Measurements from ENCODE around the gene KCNRG.
"Not testable (repeated sequence)": the region's sequence is repeated elsewhere in the genome, so short reads cannot be mapped to it uniquely, and the experiment has no call there.

The KCNRG gene

DNA sequence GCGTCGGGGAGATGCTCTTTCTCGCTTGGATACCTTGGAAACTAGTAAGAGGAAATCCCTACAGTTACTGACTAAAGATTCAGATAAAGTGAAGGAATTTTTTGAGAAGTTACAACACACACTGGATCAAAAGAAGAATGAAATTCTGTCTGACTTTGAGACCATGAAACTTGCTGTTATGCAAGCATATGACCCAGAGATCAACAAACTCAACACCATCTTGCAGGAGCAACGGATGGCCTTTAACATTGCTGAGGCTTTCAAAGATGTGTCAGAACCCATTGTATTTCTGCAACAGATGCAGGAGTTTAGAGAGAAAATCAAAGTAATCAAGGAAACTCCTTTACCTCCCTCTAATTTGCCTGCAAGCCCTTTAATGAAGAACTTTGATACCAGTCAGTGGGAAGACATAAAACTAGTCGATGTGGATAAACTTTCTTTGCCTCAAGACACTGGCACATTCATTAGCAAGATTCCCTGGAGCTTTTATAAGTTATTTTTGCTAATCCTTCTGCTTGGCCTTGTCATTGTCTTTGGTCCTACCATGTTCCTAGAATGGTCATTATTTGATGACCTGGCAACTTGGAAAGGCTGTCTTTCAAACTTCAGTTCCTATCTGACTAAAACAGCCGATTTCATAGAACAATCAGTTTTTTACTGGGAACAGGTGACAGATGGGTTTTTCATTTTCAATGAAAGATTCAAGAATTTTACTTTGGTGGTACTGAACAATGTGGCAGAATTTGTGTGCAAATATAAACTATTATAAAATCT, 2.7 kb upstream of the KCNRG start:
- no peak for DNase-seq

DNA sequence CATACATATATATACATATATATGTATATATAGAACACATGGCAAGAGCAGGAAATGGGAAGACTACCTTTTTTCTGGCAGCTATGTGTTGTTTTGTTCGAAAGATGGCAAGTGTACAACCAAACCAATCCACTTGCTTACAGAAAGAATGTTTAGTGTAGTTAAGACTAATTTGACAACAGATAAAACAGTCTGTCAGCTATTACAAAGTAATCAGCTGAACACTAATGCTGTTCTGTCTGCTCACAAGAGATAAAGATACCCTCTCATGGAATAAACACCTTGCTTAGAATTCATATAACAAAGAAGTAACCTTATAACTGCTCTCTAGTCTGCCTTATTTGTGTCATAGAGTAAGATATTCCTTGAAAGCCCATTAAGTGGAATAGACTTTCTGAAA, 858 bp upstream of the KCNRG start:
- DNase-seq = no peak

GRCh38 chr13:50015750-50016149, 506 bp downstream of the KCNRG start:
- no peak for DNase-seq

- no peak for DNase-seq
Measured at GRCh38 chr13:50016444-50016843, 1.2 kb downstream of the KCNRG start.

DNA sequence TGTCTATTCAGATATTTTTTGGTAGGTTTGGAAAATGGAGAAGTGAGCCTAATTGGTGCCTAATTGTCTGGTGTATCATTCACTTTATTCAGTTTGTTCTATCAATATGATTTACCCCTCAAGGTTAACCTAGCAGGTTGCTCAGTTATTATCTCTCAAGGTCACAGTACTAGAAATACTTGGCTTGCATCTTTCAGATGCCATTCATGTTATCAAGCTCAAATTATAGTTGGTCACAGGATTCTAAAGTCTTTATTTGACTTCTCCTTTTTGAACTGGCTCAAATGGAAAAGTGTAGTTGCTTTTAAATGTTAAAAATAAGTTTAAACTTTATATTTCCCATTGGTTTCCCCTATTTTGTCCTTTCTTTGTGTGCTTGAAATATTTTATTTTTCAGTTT, 2.6 kb downstream of the KCNRG start:
- no peak for DNase-seq

GRCh38 chr13:50025436-50025835, 10.2 kb downstream of the KCNRG start:
- DNase-seq = no peak

DNA sequence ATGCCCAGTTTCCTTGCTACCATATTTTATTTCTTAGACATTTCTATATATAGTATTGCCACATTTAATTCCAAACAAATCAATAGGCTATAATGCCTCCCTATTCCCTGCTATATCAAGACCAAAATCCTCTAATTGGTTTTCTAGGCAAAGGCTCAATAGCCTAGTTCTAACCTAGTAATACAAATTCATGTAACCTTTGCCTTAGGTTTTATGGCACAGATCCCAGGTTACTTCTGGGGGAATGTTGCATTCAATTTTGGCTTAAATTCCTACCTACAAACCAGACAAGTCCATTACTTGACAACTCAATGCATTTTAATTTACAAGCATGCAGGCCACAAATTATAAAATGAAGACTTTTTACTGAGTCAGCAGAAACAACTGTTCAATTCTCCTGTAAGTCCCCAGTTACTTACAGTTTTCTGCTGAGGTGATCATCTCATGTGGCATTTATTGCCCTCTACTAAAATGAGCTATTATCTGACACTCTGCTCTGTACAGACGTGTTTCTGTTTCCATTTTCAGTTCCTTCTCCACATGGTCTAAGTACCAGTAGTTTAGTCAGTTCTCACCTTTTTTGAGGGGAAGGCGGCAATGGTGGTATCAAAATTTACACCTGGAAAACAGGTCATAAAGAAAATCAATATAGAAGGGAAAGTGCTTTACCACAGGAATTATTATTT, 11.7 kb downstream of the KCNRG start:
- no peak for DNase-seq

DNA sequence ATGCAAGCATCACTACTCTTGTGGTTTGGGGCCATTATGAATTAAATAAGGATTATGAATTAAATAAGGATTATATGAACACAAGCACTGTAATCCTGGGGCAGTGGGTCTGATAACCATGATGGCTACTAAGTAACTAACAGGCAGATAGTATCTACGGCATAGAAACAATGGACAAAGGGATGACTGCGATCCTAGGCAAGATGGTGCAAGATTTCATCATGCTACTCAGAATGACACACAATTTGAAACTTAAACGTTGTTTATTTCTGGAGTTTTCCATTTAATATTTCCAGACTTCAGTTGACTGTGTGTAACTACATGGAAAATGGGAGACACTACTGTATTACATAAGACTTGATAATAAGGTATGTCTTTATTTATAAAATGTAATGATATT, 15.1 kb downstream of the KCNRG start:
- no peak for DNase-seq

GRCh38 chr13:50033725-50034124, 18.5 kb downstream of the KCNRG start:
- no peak for DNase-seq

DNA sequence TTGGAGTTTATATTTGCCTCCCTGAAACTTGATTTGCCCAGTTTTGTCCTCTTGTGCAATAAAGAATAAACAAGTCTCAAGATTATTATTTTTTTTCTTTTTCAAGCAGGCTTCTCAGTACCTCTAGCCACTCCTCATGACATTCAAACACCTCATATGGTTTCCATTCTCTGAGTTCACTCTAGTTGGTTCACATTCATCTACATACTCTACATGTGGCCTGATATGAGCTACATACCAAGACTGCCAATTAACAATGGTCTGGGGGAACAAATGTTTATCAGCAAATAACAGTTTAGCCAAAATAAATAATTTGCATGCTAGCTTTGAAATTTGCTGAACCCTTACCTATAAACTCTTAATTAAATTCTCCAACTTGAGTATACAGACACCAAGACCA, 22.5 kb downstream of the KCNRG start:
- no peak for DNase-seq

GRCh38 chr13:50038266-50038665, 23.0 kb downstream of the KCNRG start:
- no peak for DNase-seq

- no peak for DNase-seq
Measured at GRCh38 chr13:50052478-50052877, 37.2 kb downstream of the KCNRG start.

GRCh38 chr13:50053844-50054243, 38.6 kb downstream of the KCNRG start:
- no peak for DNase-seq

GRCh38 chr13:50055454-50055853, 40.2 kb downstream of the KCNRG start:
- no peak for DNase-seq

DNA sequence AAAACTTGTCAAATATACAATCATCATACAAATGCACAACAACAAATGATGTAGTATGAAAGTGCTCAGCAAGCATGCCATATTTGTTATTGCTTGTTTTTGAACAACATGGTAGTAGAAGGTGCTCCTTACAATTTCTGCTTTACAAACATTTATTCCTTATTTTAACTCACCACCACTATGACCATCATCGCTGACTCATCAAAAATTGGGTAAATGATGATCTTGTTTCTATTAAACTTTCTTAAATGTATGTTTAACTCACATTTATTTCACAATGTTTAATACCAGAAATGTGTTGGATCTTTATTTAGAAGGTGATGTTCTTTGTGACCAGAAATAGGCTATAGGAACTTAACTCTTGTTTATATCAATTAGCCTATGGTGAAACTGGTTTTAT, 45.5 kb downstream of the KCNRG start:
- DNase-seq = no peak

DNA sequence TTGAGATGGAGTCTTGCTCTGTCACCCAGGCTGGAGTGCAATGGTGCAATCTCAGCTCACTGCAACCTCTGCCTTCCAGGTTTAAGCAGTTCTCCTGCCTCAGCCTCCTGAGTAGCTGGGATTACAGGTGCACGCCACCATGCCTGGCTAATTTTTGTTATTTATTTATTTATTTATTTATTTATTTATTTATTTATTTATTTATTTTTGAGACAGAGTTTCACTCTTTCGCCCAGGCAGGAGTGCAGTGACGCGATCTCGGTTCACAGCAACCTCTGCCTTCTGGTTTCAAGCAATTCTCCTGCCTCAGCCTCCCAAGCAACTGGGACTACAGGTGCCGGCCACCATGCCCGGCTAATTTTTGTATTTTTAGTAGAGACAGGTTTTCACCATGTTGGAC, 47.1 kb downstream of the KCNRG start:
- not testable (repeated sequence) for DNase-seq

- DNase-seq = no peak
Measured at GRCh38 chr13:50065712-50066111, 50.5 kb downstream of the KCNRG start.

- DNase-seq = no peak
Measured at GRCh38 chr13:50068508-50068907, 53.3 kb downstream of the KCNRG start.

GRCh38 chr13:50069261-50069660, 54.0 kb downstream of the KCNRG start:
- no peak for DNase-seq

DNA sequence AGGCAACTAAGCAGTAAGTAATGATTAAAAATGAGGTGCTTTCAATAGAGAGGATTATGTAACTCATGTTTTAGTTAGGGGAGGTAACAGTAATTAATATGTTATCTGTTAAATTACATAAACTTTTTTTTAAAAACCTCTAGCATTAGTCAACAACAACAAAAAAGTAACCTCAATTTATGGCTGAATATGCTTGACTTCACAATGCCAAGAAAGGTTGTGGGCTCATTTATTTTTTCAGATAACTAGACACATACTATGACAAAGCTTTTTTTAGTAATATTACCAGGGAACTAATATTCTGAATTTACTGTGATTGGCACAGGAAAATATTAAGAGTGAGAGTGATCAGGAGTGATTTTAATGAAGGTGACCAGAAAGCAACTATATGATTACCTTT, 54.9 kb downstream of the KCNRG start:
- DNase-seq = no peak
